HG03175 (cell line): Measurements from ENCODE around the gene MBOAT2.

Source experiments
- ATAC-seq: cut with Tn5 transposase; IDR thresholded peaks from one replicate; pipeline ENCODE4 v1.9.1; 2021; ENCODE audit warnings: mild to moderate bottlenecking, moderate library complexity; ENCODE audit not compliant: unreplicated experiment

MBOAT2 gene

DNA sequence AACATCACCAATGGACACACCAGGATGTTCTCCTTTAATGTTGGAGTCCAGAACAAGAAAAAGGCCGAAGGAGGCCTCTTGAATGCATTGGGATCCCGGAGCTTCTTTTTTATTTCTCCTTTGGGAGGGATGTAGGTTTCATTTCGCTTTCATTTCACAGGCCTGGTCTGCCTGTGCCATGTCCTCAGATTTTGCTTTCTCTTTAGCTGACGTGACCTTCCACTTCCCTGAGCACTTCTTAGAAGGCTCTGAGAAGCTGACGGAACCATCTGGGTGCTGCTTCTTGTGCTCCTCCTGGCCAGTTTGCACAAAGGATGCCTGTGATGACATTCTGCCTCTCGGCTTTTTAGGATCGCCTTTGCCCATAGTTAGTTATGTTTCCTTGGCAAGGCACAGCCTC, 15.1 kb upstream of the MBOAT2 start:
- ATAC-seq: no peak

DNA sequence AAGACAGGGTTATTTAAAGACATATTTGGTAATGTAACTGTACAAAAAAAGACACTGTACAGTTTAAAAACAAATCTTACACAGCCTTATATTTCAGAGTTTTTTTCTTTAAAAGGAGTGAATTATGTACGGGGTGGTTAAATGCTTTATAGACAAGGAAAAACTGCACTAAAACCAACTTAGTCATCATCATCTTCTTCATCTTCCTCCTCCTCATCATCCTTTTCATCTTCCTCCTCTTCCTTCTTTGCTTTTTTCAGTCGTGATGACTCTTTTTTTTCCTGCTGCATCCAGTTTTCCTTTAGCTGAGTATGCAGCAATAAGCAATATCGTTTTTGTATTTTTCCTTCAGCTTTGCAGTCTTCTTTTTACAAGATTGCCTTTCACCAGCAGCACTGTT, 14.6 kb upstream of the MBOAT2 start:
- no peak for ATAC-seq

DNA sequence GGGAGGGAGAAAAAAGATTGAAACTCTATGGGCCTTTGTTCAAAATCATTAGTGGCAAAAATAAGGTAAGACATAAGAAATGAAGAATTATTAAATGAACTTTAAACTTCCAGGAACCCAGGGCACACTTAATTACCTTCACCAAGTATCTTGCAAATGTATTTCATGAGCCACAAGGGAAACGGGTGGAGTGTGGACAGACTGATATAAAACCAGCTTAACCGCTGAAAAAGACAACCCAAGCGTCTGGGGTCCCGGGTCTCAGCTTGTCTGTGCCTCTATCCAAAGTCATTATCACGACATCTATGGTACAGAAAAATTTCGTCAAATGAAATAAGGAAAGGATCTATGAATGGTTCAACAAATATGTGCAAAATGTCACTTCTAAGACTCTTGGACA, 13.9 kb upstream of the MBOAT2 start:
- ATAC-seq: no peak

DNA sequence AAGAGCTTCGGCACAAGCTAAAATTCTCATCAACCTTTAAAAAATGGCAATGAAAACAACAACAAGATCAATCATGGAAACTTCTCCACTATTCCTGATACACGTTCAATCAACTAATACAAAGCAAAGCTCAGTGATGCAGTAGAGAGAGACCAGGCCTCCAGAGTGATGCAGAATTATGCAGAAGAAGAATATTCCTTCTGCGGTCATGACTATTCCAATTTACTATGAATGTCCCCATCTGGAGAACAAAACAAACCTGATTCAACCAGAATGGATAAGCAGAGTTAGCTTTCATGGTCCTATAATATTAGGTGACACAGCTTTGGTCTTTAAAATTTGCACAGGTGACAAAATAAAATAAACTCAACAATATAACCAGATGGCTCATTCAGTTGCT, 12.5 kb upstream of the MBOAT2 start:
- ATAC-seq: no peak

DNA sequence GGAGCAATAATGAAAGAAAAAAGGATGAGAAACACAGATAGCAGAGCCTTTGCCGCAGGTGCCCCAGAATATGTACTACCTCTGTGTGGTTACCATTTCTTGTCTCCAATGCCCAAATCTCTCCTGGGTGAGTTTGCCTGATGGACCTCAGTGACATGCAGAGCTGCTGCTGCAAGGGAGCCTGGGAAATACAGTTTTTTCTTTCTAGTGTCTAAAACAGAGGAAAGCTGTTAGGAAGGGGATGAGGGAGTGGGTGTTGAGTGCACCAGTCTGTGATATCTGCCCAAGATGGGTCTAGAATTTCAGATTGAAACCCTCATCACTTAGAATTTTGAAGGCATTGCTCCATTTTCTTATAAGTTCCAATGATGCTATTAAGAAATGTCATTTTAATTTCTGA, 9.9 kb upstream of the MBOAT2 start:
- no peak for ATAC-seq

DNA sequence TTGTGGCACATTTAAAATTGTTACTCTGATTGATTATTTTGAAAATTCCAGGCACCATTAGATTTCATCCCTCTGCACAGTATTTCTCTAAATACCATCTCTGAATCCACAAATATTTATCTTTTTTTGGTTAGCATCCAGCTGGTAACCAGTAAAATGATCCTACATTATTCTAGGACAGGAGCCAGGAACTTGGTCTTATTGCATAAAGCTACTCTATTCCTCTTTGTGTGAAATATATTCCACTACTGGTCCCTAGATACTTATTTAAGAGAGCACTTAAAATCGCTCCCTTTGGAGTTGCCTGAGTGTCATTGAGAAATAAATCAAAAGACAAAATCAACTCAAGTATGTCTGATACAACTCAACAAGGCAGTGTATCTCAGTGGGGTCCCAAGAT, 7.4 kb upstream of the MBOAT2 start:
- no peak for ATAC-seq

DNA sequence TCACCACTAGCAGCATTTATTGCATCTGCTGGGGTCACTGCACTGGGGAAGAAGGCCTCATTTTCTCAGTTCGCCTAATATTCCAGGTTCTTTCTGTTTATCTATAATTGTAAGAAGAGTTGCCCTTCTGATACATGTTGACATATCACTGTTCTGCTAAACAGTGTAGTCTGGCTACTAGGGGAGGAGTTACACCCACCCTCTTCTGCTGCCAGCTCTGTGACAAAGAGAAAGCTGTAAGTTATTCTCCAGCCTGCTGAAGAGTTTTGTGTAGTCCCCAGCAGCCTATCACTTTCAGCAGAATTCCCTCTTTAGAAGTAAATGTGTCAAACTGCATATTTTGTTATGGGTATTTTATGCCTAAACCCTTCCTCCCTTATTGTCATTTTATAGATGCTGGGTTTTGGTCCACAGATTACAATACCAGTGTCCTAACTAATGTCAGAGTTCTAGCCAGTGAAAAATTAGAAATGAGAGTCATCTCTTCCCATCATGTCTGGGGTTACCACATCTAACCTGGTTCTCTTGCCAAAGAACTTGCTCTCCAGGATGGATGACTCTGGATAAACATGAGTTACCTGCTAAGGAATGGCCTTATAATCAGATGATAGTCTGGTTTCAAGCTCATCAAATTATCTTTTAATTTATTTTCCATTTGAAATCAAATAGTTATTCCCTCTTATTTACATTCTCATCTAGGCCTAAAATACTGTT, 5.6 kb upstream of the MBOAT2 start:
- no peak for ATAC-seq

DNA sequence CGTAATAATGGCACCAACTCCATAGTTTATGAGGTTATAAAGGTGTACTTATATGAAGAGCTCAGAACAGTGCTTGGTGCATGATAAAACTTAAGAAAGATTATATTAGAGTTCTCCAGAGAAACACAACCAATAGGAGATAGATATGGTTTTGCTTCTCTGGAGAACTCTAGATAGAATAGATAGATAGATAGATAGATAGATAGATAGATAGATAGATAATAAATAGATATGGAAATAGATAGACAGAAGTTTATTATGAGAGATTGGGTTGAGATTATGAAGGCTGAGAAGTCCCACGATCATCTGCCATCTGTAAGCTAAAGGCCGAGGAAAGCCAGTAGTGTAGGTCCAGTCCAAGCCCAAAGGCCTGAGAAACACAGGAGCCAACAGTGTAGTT, 2.9 kb upstream of the MBOAT2 start:
- no peak for ATAC-seq

DNA sequence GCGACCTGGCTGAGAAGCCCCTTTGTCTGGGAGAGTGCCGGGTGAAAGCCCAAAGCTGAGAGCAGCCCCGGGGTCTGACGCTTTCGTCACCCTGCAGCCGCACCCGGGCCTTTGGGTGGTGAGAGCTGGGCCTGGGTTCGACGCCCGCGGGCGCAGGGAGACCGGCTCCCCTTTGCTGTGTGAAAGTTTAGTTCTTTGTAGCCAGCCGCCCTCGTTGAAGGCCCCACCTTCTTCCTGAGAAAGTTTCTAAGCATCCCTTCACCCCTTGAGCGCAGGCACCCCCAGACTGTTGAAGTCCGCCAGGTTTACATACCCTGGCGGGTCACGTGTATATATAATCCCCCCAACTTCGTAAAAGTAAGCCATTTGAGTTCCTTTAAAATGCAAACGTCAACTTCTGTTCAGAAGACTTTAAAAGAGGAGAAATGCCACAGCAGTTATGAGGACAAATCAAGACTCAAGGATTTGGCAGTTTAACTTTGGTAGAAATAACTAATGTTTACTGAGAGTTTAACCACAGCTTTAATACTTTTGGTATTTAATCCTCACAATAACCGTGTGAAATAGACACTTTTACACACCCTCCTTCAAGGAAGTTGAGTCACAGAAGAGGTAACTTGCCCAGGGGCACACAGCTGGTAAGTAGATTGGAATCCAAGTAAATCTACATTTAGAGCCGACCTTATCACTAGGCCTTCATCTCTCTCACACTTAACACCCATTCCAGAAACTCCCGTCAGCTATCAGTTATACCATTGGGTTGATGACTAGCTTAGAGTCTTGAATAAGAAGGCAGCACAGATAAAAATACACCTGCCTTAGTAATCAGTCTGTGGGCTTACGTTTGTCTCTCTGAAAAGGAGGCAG, 1.1 kb upstream of the MBOAT2 start:
- no peak for ATAC-seq

DNA sequence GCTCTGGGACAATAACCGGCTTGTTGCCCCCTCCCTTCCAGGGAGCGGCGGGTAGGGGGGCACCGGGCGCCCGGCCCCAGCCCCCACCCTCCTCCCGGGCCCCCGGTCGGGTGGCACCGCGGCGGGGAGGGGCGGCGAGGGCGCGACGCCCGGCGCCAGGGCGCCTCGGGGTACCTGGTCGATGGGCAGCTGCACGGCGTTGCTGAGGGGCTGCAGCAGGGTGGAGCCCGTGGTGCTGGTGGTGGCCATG, 193 bp downstream of the MBOAT2 start:
- ATAC-seq: no peak

DNA sequence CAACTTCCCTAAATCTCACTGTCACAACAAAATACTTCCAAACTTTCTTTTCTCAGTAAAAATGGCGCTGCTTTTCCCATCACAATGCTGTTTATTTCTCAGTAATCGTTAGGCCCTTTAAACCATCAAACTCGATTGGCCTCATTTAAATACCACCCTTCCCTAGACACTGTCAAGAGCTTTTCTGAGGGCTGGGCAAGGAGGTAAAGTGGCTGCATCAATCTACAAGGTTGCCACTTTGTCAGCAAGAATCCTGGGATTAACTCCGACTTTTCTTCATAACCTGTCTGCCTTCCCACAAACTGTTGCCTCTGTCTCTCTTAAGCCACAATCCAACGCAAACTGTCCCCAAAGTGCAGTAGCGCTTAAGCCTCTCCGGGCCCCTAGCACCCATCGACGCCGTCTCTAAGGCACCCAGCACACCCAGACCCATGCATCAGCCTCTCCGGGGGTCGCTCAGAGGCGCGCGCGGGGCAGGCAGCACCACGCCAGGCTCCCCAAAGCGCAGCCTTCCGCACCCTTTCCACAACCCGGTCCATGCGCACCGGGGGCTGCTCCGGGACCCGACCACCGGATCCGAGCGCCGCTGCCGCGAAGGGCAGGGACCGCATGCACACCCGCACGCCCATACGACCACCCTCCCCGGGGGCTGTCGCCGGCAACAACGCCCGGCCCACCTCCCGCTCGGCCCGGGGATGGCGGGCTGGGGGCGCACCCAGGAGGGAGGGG, 683 bp downstream of the MBOAT2 start:
- ATAC-seq: peak; percentile 3

DNA sequence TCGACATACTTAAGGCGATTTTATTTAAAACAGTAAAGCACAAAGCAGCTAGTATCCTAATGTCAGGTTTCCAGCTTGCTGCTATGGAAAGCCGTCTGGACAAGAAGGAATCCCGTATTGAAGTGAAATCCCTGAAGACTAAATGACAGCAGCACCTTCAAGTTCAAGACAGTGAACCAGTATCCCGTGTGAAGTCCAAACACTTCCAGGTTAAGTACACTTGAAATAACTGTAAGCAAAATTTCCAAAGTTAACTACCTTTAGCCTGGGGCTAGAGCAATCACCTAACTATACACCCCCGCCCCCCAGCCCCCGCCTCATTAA, 1.2 kb downstream of the MBOAT2 start:
- no peak for ATAC-seq

DNA sequence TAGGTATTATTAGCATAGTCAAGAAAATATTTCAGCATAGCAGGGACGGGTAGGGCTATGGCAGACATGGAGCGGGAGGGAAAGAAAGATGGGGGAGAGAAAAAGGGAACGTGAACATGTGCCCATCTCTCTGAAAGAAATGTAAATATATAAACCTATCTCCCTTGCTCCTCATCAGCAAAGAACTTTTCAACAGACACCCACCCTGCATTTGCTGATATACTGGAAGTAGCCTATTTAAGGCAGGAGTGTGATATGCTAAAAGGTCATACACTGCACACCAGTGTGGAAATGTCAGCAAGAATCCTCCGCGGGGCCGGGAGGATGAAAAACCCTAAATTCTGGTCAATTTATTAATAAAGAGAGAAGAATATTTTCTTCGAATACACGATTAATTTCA, 1.7 kb downstream of the MBOAT2 start:
- no peak for ATAC-seq

DNA sequence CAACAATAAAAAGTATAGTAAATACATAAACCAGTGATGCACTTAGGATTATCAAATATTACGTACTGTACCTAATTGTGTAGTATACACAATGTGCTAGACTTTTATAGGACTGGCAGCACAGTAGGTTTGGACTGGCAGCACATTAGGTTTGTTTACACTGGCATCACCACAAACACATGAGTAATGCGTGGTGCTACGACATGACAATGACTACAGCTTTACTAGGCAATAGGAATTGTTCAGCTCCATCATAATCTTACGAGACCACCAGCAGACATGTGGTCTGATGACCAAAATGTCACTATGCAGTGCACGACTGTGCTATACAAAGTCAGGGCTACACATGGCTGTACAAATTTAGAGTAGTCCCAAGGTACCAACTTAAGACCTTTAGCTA, 2.3 kb downstream of the MBOAT2 start:
- no peak for ATAC-seq

DNA sequence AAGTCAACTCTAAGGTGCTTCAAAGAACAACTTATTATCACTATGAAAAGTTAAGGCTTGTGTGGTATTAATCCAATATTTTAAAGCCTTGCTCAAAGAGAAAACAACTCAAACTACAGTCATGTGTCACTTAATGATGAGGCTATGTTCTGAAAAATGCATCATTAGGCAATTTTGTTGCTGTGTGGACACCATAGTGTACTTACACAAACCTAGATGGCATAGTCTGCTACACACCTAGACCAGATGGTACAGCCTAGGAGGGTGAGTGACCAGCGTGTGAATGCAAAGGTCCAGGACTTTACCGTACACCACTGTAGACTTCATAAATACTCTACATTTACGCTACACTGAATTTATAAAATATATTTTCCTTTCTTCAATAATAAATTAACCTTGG, 3.0 kb downstream of the MBOAT2 start:
- ATAC-seq: no peak

DNA sequence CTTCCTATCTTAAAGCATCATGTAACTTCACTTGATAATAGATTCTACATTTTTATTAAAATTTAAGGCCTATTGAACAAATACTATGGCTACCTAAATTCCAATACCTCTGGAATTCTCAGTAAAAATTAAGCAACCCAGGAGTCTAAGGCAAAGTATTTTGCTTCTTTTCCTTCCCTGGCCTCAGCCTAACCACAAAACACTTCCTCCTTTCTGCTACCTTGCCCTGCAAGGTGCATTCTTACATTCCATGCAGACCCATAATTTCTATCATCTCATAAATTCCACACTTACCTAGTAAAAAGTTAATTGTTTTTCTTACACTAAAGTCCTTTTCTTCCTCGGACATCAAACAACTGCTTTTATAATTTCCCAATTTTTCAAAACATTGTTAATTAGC, 3.7 kb downstream of the MBOAT2 start:
- no peak for ATAC-seq

DNA sequence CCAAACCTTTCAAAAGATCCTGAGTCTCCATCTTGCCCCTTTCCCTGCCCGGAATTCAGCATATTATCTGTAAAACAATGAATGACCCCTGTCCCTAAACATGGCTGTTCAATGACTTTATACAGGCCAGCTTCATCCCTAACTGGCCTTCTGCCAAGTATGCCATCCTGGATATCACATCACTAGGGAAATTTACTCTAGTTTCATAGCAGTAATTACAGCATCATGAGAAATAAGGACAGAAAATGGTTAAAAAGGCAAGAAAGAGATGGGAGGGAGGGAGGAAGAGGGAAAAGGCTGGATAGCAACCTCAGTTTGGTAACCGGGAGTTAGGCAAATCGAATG, 4.4 kb downstream of the MBOAT2 start:
- ATAC-seq: no peak

DNA sequence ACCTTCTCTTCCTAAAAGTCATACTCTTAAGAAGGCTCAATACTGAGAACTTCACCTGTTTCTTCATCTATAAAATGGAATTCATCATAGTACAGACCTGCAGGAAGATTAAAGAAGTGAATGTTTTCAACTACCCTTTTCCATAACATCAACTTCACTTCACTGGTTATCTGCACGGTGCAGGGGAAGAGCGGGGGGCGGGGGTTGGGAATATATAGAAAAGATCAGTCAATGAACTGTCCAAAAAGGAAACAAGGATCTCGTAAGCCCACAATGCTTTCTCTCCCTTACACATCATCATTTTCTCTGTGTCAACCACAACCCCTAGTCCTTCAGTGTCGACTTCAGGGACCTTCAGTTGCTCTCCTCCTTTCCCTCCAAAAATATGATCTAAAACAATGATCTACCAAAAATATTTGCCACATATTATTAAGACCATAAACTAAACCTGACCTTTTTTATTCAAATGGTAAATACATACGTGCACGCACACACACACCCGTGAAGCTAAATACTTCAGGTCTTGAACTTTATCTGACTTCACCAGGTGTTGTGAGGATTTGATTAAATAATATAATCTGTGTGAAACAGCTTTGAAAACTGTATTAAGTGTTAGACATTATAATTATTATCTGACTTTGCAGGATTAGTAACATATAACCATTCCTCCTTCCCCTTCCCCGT, 4.9 kb downstream of the MBOAT2 start:
- no peak for ATAC-seq

DNA sequence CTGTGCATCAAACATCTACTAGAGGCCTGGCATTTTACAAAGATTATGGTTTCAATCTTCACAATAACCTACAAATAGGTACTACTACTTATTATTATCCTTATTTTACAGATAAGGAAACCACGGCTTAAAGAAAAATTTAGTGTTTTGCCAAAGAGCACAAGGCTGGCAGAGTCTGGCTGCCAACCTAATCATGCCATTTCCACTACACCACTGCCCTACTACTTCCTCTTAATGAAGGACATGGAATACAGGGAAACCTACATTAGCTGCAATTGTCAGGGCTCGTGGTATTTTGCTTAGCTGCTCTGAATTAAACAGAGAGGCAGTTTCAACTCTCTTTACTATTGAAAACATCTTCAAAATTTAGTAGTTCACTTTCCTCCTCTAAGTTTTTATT, 5.9 kb downstream of the MBOAT2 start:
- ATAC-seq: no peak

DNA sequence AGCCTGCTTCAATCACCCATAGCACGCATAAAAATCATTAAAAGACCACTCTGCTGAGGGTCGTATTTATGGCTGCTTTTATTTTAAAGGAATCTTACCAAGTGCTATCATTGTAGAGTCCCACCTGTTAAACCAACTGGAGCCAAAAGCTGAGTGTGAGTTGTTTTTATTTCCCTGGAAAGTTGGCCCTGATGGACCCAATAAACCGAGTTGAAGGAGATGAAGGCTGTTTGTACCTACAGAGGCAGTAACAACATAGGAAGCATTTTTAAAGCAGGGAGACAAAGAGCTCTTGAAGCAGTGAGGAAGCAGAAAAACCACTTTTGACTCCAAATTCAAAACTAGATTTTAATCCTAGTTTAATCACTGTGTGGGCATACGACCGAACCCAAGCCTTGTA, 6.4 kb downstream of the MBOAT2 start:
- no peak for ATAC-seq

DNA sequence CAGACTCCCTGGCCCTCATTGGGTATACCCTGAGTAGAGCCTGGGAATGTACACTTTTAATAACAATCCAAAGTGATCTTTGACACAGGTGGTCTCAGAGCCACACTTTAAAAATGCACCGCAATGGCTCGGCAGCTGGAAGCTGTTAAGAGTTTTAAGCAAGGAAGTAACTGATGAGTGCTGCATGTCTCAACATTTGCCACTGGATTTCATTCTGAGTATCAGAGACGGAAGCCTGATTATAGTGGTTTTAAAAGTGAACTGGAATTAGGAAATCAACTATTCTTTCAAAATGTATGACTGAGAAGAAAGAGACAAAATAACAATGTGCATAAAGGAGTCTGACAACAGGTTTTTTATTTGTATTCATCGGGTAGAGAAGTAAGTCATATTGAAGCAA, 7.5 kb downstream of the MBOAT2 start:
- no peak for ATAC-seq

DNA sequence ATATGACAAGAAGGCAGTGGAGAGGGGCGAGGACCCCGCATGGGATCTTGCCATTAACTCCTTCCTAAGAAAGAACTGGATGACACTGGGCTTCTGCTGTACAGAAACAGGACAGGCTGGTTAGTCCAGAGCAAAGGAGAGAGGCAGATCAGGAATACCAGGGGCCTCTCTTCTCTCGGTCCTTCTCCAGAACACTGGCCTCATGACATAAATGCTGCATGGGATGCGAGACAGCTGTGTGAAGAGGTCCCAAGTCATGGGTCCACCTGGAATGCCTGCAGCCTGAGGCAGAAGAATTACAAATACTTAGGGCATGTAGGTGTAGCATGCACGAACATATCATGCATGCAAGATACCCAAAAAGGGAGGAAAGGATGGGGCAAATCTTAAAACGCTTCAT, 9.1 kb downstream of the MBOAT2 start:
- no peak for ATAC-seq
